ENCODE results near the gene TPST2.

TPST2 gene

GRCh38 chr22:26565181-26565580 lies 24.8 kb downstream of the TPST2 start:
- no peaks in the 10 kb centered on the region for H3K9me3 Mint-ChIP-seq
- H3K4me1 Mint-ChIP-seq (ENCODE audit: low read depth), result peaks cover 7% of the 10 kb centered on the region

GRCh38 chr22:26564672-26565071 lies 25.3 kb downstream of the TPST2 start:
- no peaks in the 10 kb centered on the region for H3K27me3 Mint-ChIP-seq (ENCODE audit: low read depth)
- no peaks in the 10 kb centered on the region for H3K36me3 Mint-ChIP-seq (ENCODE audit: low read depth)
- no peak for DNase-seq (ENCODE audit: low spot score)
- H3K4me3 Mint-ChIP-seq, result no peak overlapping the region
- peaks cover 7% of the 10 kb centered on the region for H3K4me1 Mint-ChIP-seq (ENCODE audit: low read depth)
- H3K27ac Mint-ChIP-seq, result no peak overlapping the region
- H3K9me3 Mint-ChIP-seq, result no peaks in the 10 kb centered on the region

More at GRCh38 chr22:26565181-26565580, 24.8 kb downstream of the TPST2 start:
- Mint-ChIP-seq H3K27ac (no peak overlapping the region), H3K27me3 (ENCODE audit: low read depth) (no peaks in the 10 kb centered on the region), H3K36me3 (ENCODE audit: low read depth) (no peaks in the 10 kb centered on the region), H3K4me3 (no peak overlapping the region)
- no peak for DNase-seq (ENCODE audit: low spot score)

GRCh38 chr22:26564181-26564580 lies 25.8 kb downstream of the TPST2 start:
- Mint-ChIP-seq H3K4me1 (ENCODE audit: low read depth) (peaks cover 7% of the 10 kb centered on the region), H3K27me3 (ENCODE audit: low read depth) (no peaks in the 10 kb centered on the region), H3K4me3 (no peak overlapping the region), H3K9me3 (no peaks in the 10 kb centered on the region), H3K27ac (no peak overlapping the region), H3K36me3 (ENCODE audit: low read depth) (no peaks in the 10 kb centered on the region)
- DNase-seq (ENCODE audit: low spot score), result no peak

- Mint-ChIP-seq H3K36me3 (ENCODE audit: low read depth) (no peaks in the 10 kb centered on the region), H3K4me3 (no peak overlapping the region), H3K9me3 (no peaks in the 10 kb centered on the region), H3K4me1 (ENCODE audit: low read depth) (peaks cover 4% of the 10 kb centered on the region), H3K27me3 (ENCODE audit: low read depth) (no peaks in the 10 kb centered on the region), H3K27ac (no peak overlapping the region)
- no peak for DNase-seq (ENCODE audit: low spot score)
Measured at GRCh38 chr22:26563022-26563421, 26.9 kb downstream of the TPST2 start.

- Mint-ChIP-seq H3K4me1 (ENCODE audit: low read depth) (peaks cover 4% of the 10 kb centered on the region), H3K27ac (no peak overlapping the region), H3K9me3 (no peaks in the 10 kb centered on the region), H3K27me3 (ENCODE audit: low read depth) (no peaks in the 10 kb centered on the region), H3K4me3 (no peak overlapping the region), H3K36me3 (ENCODE audit: low read depth) (no peaks in the 10 kb centered on the region)
- no peak for DNase-seq (ENCODE audit: low spot score)
Measured at GRCh38 chr22:26561756-26562417, 28.0 kb downstream of the TPST2 start.

- Mint-ChIP-seq H3K27ac (no peak overlapping the region), H3K4me3 (no peak overlapping the region), H3K9me3 (no peaks in the 10 kb centered on the region), H3K36me3 (ENCODE audit: low read depth) (no peaks in the 10 kb centered on the region), H3K27me3 (ENCODE audit: low read depth) (no peaks in the 10 kb centered on the region), H3K4me1 (ENCODE audit: low read depth) (peaks cover 2% of the 10 kb centered on the region)
- no peak for DNase-seq (ENCODE audit: low spot score)
Measured at GRCh38 chr22:26559961-26560575, 29.9 kb downstream of the TPST2 start.

GRCh38 chr22:26558248-26558895 lies 31.6 kb downstream of the TPST2 start:
- no peaks in the 10 kb centered on the region for H3K9me3 Mint-ChIP-seq
- no peaks in the 10 kb centered on the region for H3K36me3 Mint-ChIP-seq (ENCODE audit: low read depth)
- no peak overlapping the region for H3K4me3 Mint-ChIP-seq
- DNase-seq (ENCODE audit: low spot score), result no peak
- H3K27me3 Mint-ChIP-seq (ENCODE audit: low read depth), result no peaks in the 10 kb centered on the region
- no peak overlapping the region for H3K27ac Mint-ChIP-seq
- H3K4me1 Mint-ChIP-seq (ENCODE audit: low read depth), result peaks cover 5% of the 10 kb centered on the region

DNA sequence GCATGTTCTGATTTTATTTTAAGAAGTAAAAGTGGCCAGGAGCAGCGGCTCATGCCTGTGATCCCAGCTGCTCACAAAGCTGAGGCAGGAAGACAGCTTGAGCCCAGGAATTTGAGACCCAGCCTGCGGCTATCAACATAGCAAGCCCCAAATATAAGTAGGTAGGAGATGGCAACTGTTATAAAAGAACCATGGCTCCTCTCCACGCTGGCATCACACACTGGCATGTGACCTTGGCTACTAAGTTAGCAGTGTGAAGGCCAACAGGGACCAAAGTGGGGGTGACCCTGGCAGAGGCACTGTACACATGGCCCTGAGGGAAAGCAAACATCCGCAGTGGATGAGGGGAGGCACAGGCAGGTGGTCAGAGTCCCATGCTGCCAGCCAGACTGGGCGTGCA lies 33.0 kb downstream of the TPST2 start:
- H3K4me3 Mint-ChIP-seq, result no peak overlapping the region
- H3K27me3 Mint-ChIP-seq (ENCODE audit: low read depth), result no peaks in the 10 kb centered on the region
- no peak overlapping the region for H3K27ac Mint-ChIP-seq
- H3K9me3 Mint-ChIP-seq, result no peaks in the 10 kb centered on the region
- DNase-seq (ENCODE audit: low spot score), result no peak
- no peaks in the 10 kb centered on the region for H3K36me3 Mint-ChIP-seq (ENCODE audit: low read depth)
- peaks cover 5% of the 10 kb centered on the region for H3K4me1 Mint-ChIP-seq (ENCODE audit: low read depth)

- H3K4me1 Mint-ChIP-seq (ENCODE audit: low read depth), result peaks cover 5% of the 10 kb centered on the region
Measured at GRCh38 chr22:26555478-26555877, 34.5 kb downstream of the TPST2 start.

DNA sequence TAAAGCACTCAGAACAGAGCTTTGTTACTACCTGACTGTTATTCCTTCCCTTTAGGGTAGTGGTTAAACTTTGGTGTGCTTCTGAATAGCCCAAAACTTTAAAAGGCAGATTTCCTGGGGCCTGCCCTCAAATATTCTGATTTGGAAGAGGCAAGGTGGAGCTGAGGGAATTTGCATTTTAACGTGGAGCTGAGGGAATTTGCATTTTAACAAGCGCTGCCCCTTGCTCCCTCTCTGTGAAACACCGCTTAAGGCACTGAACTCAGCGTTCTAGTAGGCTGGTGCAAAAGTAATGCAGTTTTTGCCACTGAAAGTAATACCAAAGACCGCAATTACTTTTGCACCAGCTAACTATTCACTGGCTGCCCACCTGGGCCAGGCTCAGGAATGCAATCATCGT lies 35.0 kb downstream of the TPST2 start:
- no peak overlapping the region for H3K4me3 Mint-ChIP-seq
- H3K36me3 Mint-ChIP-seq (ENCODE audit: low read depth), result no peaks in the 10 kb centered on the region
- DNase-seq (ENCODE audit: low spot score), result no peak
- H3K4me1 Mint-ChIP-seq (ENCODE audit: low read depth), result peaks cover 5% of the 10 kb centered on the region
- no peaks in the 10 kb centered on the region for H3K27me3 Mint-ChIP-seq (ENCODE audit: low read depth)
- no peak overlapping the region for H3K27ac Mint-ChIP-seq
- no peaks in the 10 kb centered on the region for H3K9me3 Mint-ChIP-seq

More at GRCh38 chr22:26555478-26555877, 34.5 kb downstream of the TPST2 start:
- no peak for DNase-seq (ENCODE audit: low spot score)
- H3K36me3 Mint-ChIP-seq (ENCODE audit: low read depth), result no peaks in the 10 kb centered on the region
- no peaks in the 10 kb centered on the region for H3K27me3 Mint-ChIP-seq (ENCODE audit: low read depth)
- H3K27ac Mint-ChIP-seq, result no peak overlapping the region
- no peaks in the 10 kb centered on the region for H3K9me3 Mint-ChIP-seq
- H3K4me3 Mint-ChIP-seq, result no peak overlapping the region

GRCh38 chr22:26553056-26553752 lies 36.7 kb downstream of the TPST2 start:
- Mint-ChIP-seq H3K4me1 (ENCODE audit: low read depth) (peaks cover 5% of the 10 kb centered on the region), H3K27me3 (ENCODE audit: low read depth) (no peaks in the 10 kb centered on the region), H3K36me3 (ENCODE audit: low read depth) (no peaks in the 10 kb centered on the region), H3K4me3 (no peak overlapping the region), H3K27ac (no peak overlapping the region), H3K9me3 (no peaks in the 10 kb centered on the region)
- no peak for DNase-seq (ENCODE audit: low spot score)

DNA sequence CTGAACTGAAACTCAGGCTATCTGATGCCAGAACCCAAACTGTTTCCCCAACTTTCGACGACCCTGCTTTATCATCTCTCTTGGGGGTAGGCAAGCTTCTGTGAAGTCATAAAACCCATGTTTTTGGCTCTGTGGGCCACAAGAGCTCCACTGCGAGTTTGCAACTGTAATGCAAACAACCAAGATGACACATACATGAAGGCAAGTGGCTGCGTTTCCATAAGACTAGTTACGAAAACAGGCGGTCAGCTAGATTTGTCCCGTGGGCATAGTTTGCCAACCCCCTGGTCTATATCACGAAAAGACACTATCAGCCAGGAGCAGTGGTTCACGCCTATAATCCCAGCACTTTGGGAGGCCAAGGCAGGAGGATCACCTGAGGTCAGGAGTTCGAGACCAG lies 37.5 kb downstream of the TPST2 start:
- Mint-ChIP-seq H3K27me3 (ENCODE audit: low read depth) (no peaks in the 10 kb centered on the region), H3K4me3 (no peak overlapping the region), H3K4me1 (ENCODE audit: low read depth) (peaks cover 6% of the 10 kb centered on the region), H3K27ac (no peak overlapping the region), H3K9me3 (no peaks in the 10 kb centered on the region), H3K36me3 (ENCODE audit: low read depth) (peaks cover under 1% of the 10 kb centered on the region)
- DNase-seq (ENCODE audit: low spot score), result no peak

DNA sequence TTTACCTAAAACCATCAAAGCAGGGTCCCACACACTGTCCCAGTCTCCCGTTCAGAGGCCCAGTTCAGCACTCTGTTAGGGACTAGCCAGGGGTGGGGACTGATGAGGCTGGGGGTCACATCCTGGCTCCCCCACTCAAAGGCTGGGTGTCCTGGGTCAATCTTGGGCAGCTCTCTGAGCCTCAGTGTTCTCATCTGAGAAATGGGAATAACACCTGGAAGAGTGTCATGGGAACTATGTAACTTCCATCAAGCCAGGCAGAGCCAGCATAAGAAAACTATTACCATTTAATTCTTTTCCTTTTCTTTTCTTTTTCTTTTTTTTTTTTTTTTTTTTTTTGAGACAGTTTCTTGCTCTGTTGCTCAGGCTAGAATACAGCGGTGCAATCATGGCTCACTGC lies 38.4 kb downstream of the TPST2 start:
- H3K27me3 Mint-ChIP-seq (ENCODE audit: low read depth), result no peaks in the 10 kb centered on the region
- H3K36me3 Mint-ChIP-seq (ENCODE audit: low read depth), result peaks cover 6% of the 10 kb centered on the region
- no peak overlapping the region for H3K27ac Mint-ChIP-seq
- no peak overlapping the region for H3K4me3 Mint-ChIP-seq
- H3K9me3 Mint-ChIP-seq, result no peaks in the 10 kb centered on the region
- DNase-seq (ENCODE audit: low spot score), result no peak
- H3K4me1 Mint-ChIP-seq (ENCODE audit: low read depth), result peaks cover 12% of the 10 kb centered on the region

DNA sequence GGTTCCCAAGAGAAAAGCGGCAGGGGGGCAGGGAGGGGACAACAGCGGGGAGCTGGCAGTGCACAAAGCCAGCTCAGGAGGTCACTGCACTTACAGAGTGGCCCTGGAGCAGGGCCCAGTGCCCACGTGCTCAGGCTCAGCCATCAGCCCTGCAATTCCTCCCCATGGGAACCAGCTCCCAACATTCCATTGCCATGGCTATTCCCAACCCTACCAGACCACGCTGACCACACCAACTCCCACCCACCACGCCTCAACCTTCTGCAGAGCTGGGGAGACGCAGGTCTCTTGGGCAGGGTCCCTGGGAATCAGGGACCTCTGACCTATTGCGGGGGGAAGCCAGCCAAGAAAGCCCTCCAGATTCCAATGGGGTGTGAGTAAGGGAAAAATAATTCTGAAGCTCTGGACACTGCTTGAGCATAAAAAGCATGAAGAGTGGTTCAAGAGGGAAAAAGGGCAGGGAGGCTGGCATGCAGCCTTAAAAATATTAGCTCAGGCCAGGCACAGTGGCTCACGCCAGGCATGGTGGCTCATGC lies 39.4 kb downstream of the TPST2 start:
- Mint-ChIP-seq H3K27me3 (ENCODE audit: low read depth) (no peaks in the 10 kb centered on the region), H3K27ac (no peak overlapping the region), H3K4me3 (no peak overlapping the region), H3K4me1 (ENCODE audit: low read depth) (peaks cover 13% of the 10 kb centered on the region), H3K36me3 (ENCODE audit: low read depth) (peaks cover 8% of the 10 kb centered on the region), H3K9me3 (no peaks in the 10 kb centered on the region)
- DNase-seq (ENCODE audit: low spot score), result no peak

Data from T-helper 2 cell treated with Interferon-gamma antibody and Interleukin-4, amounts not matched to agents 5 μg/mL and 100 μg/mL, for 36 hours (primary cell).